ENCODE results near the gene CDK5RAP2. TPM values are rescaled to one million over a fixed set of nuclear protein-coding genes. Genes with fewer than 3 reads are reported as not detected.
A peak's percentile ranks its signal among the peaks of the same experiment; 100 is the strongest.

The CDK5RAP2 gene
- total RNA-seq, 1 donor from 2014 or later: 40.4 TPM

DNA sequence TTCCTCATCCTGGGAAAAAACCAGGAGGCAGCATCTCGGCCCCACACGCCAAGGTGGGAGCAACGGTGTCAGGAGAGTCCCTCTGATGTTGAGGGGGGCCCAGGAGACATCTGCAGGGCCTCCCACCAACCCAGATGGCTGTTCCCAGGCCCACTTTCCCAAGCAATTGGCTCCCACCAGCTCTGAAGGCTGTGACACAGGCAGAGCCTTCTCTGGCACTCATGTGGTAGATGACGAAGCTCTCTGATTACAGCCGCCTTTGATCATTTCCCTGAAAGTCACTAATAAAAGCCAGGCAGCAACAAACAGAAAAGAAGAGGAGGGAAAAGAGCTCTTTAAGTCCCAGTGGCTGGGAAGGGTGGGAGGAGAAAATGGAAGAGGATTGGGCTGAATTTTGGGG, 226.5 kb downstream of the CDK5RAP2 start:
- Mint-ChIP-seq H3K27ac (ENCODE audit: unreplicated experiment) (no peak overlapping the region), H3K4me1 (ENCODE audit: low read depth) (peaks cover 7% of the 10 kb centered on the region), H3K36me3 (ENCODE audit: low read depth) (peaks cover 2% of the 10 kb centered on the region), H3K9me3 (ENCODE audit: low read depth) (peaks cover 8% of the 10 kb centered on the region), H3K4me3 (ENCODE audit: unreplicated experiment) (no peak overlapping the region), H3K27me3 (ENCODE audit: low read depth) (no peaks in the 10 kb centered on the region)
- TF ChIP-seq, protein P1, sequence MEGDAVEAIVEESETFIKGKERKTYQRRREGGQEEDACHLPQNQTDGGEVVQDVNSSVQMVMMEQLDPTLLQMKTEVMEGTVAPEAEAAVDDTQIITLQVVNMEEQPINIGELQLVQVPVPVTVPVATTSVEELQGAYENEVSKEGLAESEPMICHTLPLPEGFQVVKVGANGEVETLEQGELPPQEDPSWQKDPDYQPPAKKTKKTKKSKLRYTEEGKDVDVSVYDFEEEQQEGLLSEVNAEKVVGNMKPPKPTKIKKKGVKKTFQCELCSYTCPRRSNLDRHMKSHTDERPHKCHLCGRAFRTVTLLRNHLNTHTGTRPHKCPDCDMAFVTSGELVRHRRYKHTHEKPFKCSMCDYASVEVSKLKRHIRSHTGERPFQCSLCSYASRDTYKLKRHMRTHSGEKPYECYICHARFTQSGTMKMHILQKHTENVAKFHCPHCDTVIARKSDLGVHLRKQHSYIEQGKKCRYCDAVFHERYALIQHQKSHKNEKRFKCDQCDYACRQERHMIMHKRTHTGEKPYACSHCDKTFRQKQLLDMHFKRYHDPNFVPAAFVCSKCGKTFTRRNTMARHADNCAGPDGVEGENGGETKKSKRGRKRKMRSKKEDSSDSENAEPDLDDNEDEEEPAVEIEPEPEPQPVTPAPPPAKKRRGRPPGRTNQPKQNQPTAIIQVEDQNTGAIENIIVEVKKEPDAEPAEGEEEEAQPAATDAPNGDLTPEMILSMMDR (IDR thresholded peaks at IDR 0.05): no peak
- no peak for DNase-seq (ENCODE audit: low spot score)

DNA sequence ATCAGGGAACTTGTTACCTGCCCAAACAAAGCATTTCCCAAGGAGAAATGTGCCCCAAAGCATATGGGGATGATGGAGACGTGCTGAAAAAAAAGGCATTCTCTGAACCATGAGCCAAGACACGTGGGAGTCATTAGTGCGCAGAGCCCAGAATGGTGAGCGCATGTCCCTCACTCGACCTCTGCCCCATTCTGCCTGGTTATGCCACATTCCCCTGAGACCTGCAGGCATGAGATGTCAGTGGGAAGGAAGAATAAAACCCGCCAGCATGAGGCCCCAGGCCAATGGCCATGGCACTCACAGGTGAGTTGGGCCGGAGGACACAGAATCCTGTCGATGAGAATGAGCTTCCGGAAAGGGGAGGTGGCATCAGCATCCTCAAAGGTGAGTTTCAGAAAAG, 228.9 kb downstream of the CDK5RAP2 start:
- Mint-ChIP-seq H3K27ac (ENCODE audit: unreplicated experiment) (no peak overlapping the region), H3K4me3 (ENCODE audit: unreplicated experiment) (no peak overlapping the region), H3K9me3 (ENCODE audit: low read depth) (peaks cover 4% of the 10 kb centered on the region), H3K4me1 (ENCODE audit: low read depth) (peaks cover 7% of the 10 kb centered on the region), H3K27me3 (ENCODE audit: low read depth) (no peaks in the 10 kb centered on the region), H3K36me3 (ENCODE audit: low read depth) (no peaks in the 10 kb centered on the region)
- TF ChIP-seq, protein P1 (IDR thresholded peaks at IDR 0.05): no peak
- DNase-seq (ENCODE audit: low spot score): no peak

DNA sequence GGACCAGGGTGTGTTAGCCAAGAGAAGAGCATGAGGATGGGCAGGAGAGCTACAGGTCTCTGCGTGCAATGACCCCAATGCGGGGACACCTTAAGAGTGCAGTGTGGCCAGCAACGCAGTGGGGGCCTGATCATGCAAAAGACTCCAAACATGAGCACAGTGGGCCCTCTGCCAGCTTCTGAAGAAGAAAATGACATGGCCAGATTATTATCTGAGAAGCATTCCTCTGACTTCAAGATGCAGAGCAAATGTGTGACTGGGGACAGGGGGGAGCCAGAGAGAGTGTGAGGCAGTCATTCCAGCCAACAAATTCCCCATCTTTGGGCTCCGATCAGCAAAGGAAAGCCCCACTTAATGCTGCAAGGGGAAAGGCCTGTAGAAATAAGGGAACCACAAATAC, 229.4 kb downstream of the CDK5RAP2 start:
- TF ChIP-seq, protein P1 (IDR thresholded peaks at IDR 0.05): no peak
- Mint-ChIP-seq H3K4me3 (ENCODE audit: unreplicated experiment) (no peak overlapping the region), H3K4me1 (ENCODE audit: low read depth) (peaks cover 7% of the 10 kb centered on the region), H3K27me3 (ENCODE audit: low read depth) (no peaks in the 10 kb centered on the region), H3K27ac (ENCODE audit: unreplicated experiment) (no peak overlapping the region), H3K9me3 (ENCODE audit: low read depth) (no peaks in the 10 kb centered on the region), H3K36me3 (ENCODE audit: low read depth) (no peaks in the 10 kb centered on the region)
- DNase-seq (ENCODE audit: low spot score): no peak

DNA sequence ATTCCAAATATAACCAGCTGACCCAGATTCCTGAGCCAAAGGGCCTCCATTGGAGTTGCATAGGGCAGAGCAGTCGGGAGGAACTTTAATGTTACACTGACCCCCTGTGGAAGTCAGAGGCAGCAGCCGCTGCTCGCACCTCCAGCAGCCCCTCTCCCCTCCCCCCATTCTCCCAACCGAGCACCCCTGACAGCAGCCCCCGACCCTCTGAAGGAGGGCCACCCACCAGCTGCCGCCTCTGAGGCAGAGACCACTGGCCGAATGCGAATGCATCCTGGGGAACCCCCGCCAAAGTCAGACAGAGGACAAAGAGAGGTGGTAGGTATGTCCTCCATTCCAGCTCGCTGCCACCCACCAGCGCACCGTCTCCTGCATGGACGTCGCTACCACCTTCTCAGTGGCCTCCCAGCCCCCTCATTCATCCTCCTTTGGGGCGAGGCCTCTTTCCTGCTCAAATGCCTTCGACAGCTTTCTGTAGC, 231.0 kb downstream of the CDK5RAP2 start:
- Mint-ChIP-seq H3K36me3 (ENCODE audit: low read depth) (no peaks in the 10 kb centered on the region), H3K27me3 (ENCODE audit: low read depth) (no peaks in the 10 kb centered on the region), H3K27ac (ENCODE audit: unreplicated experiment) (no peak overlapping the region), H3K4me1 (ENCODE audit: low read depth) (peaks cover 12% of the 10 kb centered on the region), H3K4me3 (ENCODE audit: unreplicated experiment) (no peak overlapping the region), H3K9me3 (ENCODE audit: low read depth) (no peaks in the 10 kb centered on the region)
- TF ChIP-seq, protein P1 (IDR thresholded peaks at IDR 0.05): peak; percentile 84
- DNase-seq (ENCODE audit: low spot score): no peak

DNA sequence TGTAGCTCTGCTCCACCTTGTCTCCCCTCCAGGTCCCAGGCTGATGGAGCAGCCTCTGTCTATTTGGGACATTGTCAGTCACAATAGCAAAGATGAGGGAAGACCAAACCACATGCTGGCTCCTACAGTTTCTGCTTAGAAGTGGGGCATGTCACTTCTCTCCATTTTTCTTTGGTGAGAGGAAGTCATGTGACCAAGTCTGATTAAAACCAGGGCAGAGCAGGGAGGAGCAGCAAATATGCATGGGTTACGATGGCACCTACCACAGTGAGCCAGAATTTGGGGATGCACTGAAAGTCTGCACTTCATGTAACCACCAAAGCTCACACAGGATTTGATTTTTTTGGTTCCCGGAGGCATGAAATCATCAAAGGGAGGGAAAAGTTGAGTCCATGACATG, 234.6 kb downstream of the CDK5RAP2 start:
- Mint-ChIP-seq H3K4me1 (ENCODE audit: low read depth) (peaks cover 12% of the 10 kb centered on the region), H3K9me3 (ENCODE audit: low read depth) (peaks cover 3% of the 10 kb centered on the region), H3K36me3 (ENCODE audit: low read depth) (no peaks in the 10 kb centered on the region), H3K27ac (ENCODE audit: unreplicated experiment) (no peak overlapping the region), H3K27me3 (ENCODE audit: low read depth) (peaks cover 8% of the 10 kb centered on the region), H3K4me3 (ENCODE audit: unreplicated experiment) (no peak overlapping the region)
- TF ChIP-seq, protein P1 (IDR thresholded peaks at IDR 0.05): no peak
- no peak for DNase-seq (ENCODE audit: low spot score)
